Activated B cell treated with CpG ODN at 0.5 μM for 24 hours (primary cell): Measurements from ENCODE around the gene APLNR. TPM values are rescaled to one million over a fixed set of nuclear protein-coding genes. Genes with fewer than 3 reads are reported as not detected.
"Not testable (repeated sequence)": the region's sequence is repeated elsewhere in the genome, so short reads cannot be mapped to it uniquely, and the experiment has no call there.

Source experiments
- ATAC-seq: fragments of 200-7000 bp; cut with Tn5 transposase; one replicate; pipeline ENCODE4 v1.10.0; 2021; ENCODE audit warnings: low read depth, mild to moderate bottlenecking, moderate library complexity
- CTCF ChIA-PET: fragments of 350-600 bp; sonication (Branson Sonifier 250); formaldehyde crosslinking; loops from one replicate; lab custom pipeline; 2021; ENCODE audit warnings: antibody characterized with exemption; lab: Charles Lee
- POLR2A ChIA-PET: fragments of 350-600 bp; sonication (Branson Sonifier 250); formaldehyde crosslinking; loops from one replicate; lab custom pipeline; 2021; ENCODE audit warnings: antibody characterized with exemption; lab: Charles Lee
- DNase-seq: peaks from one replicate; pipeline ENCODE4 v3.0.0; 2022
- H3K27ac Mint-ChIP-seq: one replicate; pipeline ENCODE4 v1.8.0; 2020; ENCODE audit warnings: mixed read lengths
- H3K27me3 Mint-ChIP-seq: one replicate; pipeline ENCODE4 v1.8.0; 2021; ENCODE audit warnings: mixed read lengths
- H3K36me3 Mint-ChIP-seq: one replicate; pipeline ENCODE4 v1.8.0; 2021; ENCODE audit warnings: low read depth, mixed read lengths
- H3K4me1 Mint-ChIP-seq: one replicate; pipeline ENCODE4 v1.8.0; 2021; ENCODE audit warnings: mixed read lengths
- H3K4me3 Mint-ChIP-seq: one replicate; pipeline ENCODE4 v1.8.0; 2020; ENCODE audit warnings: mild to moderate bottlenecking, mixed read lengths
- H3K9me3 Mint-ChIP-seq: one replicate; pipeline ENCODE4 v1.8.0; 2020; ENCODE audit warnings: mixed read lengths
- intact Hi-C: fragments of 100-400 bp; cut with micrococcal nuclease; formaldehyde crosslinking; loops from one replicate; pipeline ENCODE4 v1.15.1; 2024
- total RNA-seq: library from RNA; stranded (reverse); gene quantifications from 2 replicates; pipeline ENCODE4 v1.2.3, GENCODE V29; 2022
- TF ChIP-seq, protein P1 (sequence below): fragments of 200-600 bp; IDR thresholded peaks from one replicate; pipeline ENCODE4 v1.8.0; 2022; ENCODE audit warnings: antibody characterized with exemption, mild to moderate bottlenecking

The APLNR gene
- not detected in 2 replicates for total RNA-seq

DNA sequence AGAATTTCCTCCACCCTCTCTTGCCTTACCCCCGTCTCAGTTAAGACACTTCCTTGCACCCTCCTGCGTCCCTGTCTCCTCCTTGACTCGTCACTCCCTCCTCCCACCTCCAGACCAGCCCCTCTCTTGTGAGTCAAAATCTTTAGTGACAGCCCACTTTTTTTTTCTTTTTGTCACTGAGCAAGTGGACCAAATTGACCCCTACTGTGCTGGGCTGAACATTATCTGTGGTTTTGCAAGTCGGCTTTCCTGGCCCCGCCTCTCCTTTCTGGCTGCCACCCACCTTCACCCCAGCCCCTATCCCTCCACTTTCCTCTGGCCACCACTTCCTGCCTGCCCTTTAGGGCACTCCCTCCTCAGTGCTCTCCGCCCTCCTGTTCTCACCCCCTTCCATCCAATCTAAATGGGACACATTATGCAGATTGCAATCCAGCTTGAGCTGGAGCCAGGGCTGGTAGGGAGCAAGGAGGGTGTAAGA lies at the start of gene APLNR:
TSS of gene APLNR (minus strand) at position 47 of the 478 bp plus-strand sequence. CDS start 246 bp downstream, outside the sequence.
- ATAC-seq, result no peak
- POLR2A ChIA-PET, result no interaction called here
- Mint-ChIP-seq H3K36me3 (no peaks in the 10 kb centered on the region), H3K4me1 (no peaks in the 10 kb centered on the region), H3K27me3 (peaks cover 51% of the 10 kb centered on the region), H3K9me3 (no peaks in the 10 kb centered on the region), H3K27ac (no peak within 1 kb of the TSS), H3K4me3 (no peak within 1 kb of the TSS)
- no peak for DNase-seq
- intact Hi-C loops, result no loop called here
- CTCF ChIA-PET, result no interaction called here
- TF ChIP-seq, protein P1, sequence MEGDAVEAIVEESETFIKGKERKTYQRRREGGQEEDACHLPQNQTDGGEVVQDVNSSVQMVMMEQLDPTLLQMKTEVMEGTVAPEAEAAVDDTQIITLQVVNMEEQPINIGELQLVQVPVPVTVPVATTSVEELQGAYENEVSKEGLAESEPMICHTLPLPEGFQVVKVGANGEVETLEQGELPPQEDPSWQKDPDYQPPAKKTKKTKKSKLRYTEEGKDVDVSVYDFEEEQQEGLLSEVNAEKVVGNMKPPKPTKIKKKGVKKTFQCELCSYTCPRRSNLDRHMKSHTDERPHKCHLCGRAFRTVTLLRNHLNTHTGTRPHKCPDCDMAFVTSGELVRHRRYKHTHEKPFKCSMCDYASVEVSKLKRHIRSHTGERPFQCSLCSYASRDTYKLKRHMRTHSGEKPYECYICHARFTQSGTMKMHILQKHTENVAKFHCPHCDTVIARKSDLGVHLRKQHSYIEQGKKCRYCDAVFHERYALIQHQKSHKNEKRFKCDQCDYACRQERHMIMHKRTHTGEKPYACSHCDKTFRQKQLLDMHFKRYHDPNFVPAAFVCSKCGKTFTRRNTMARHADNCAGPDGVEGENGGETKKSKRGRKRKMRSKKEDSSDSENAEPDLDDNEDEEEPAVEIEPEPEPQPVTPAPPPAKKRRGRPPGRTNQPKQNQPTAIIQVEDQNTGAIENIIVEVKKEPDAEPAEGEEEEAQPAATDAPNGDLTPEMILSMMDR, result no peak

GRCh38 chr11:57283231-57283990 lies 46.4 kb upstream of the APLNR start:
- Mint-ChIP-seq H3K27me3 (peaks cover 8% of the 10 kb centered on the region), H3K27ac (no peak overlapping the region), H3K36me3 (no peaks in the 10 kb centered on the region), H3K4me3 (no peak overlapping the region), H3K9me3 (no peaks in the 10 kb centered on the region), H3K4me1 (no peaks in the 10 kb centered on the region)
- ATAC-seq (no peak), DNase-seq (no peak)
- CTCF ChIA-PET, result no interaction called here
- POLR2A ChIA-PET, result no interaction called here
- intact Hi-C loops, result no loop called here
- TF ChIP-seq, protein P1, result no peak

DNA sequence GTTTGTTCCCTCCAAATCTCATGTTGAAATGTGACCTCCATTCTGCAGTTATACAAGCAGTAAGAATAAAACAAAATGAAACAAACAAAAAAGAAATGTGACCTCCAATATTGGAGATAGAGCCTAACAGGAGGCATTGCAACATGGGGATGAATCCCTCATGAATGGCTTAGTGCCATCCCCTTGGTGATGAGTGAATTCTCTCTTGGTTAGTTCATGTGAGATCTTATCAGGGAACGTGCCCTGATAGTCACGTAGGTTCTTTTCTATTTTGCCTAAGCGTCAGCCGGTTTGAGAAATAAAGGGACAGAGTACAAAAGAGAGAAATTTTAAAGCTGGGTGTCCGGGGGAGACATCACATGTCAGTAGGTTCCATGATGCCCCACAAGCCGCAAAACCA lies 44.5 kb upstream of the APLNR start:
- H3K9me3 Mint-ChIP-seq, result not testable (repeated sequence)
- peaks cover 14% of the 10 kb centered on the region for H3K27me3 Mint-ChIP-seq

GRCh38 chr11:57279116-57279515 lies 42.1 kb upstream of the APLNR start:
- DNase-seq (no peak), ATAC-seq (no peak)
- Mint-ChIP-seq H3K27ac (no peak overlapping the region), H3K4me1 (peaks cover 2% of the 10 kb centered on the region), H3K9me3 (peaks cover under 1% of the 10 kb centered on the region), H3K4me3 (no peak overlapping the region), H3K27me3 (peaks cover 21% of the 10 kb centered on the region), H3K36me3 (no peaks in the 10 kb centered on the region)
- TF ChIP-seq, protein P1, result no peak
- ChIA-PET POLR2A (no interaction called here), CTCF (interaction anchor here (0.6 to 1.5 kb wide), 2 partner anchors 420 to 438 kb away, joined by 3 to 4 read pairs; no protein-coding TSS in a partner anchor)
- intact Hi-C loops, result no loop called here

More for the DNA sequence above, 44.5 kb upstream of the APLNR start:
- DNase-seq, ATAC-seq, H3K36me3 Mint-ChIP-seq, H3K4me1 Mint-ChIP-seq, H3K27ac Mint-ChIP-seq, POLR2A ChIA-PET, H3K4me3 Mint-ChIP-seq, intact Hi-C loops, CTCF ChIA-PET: not testable (repeated sequence)

- intact Hi-C loops, result no loop called here
- ATAC-seq (no peak), DNase-seq (no peak)
- H3K4me3 Mint-ChIP-seq, result no peak overlapping the region
- no peak overlapping the region for H3K27ac Mint-ChIP-seq
- TF ChIP-seq, protein P1, result no peak
- peaks cover 3% of the 10 kb centered on the region for H3K9me3 Mint-ChIP-seq
- H3K4me1 Mint-ChIP-seq, result peaks cover 2% of the 10 kb centered on the region
- POLR2A ChIA-PET, result no interaction called here
- H3K27me3 Mint-ChIP-seq, result peaks cover 21% of the 10 kb centered on the region
- CTCF ChIA-PET, result interaction anchor here (0.6 to 1.5 kb wide), 2 partner anchors 420 to 438 kb away, joined by 3 to 4 read pairs; no protein-coding TSS in a partner anchor
- H3K36me3 Mint-ChIP-seq, result no peaks in the 10 kb centered on the region
Observed at GRCh38 chr11:57278721-57279095, 41.7 kb upstream of the APLNR start.
